Left lung (tissue), 10 donors: ENCODE results near the gene PBX4. TPM values are rescaled to one million over a fixed set of nuclear protein-coding genes. Genes with fewer than 3 reads are reported as not detected.
A peak's percentile ranks its signal among the peaks of the same experiment; 100 is the strongest.

ENCODE experiments used
- ATAC-seq: fragments of 200-7000 bp; cut with Tn5 transposase; one replicate; pipeline ENCODE4 v1.9.1; 2020; ENCODE audit warnings: moderate library complexity
- DNase-seq, 4 donors: peaks; one replicate each; pipeline ENCODE4 v3.0.0-alpha.2; 2013 to 2020
- H3K27ac ChIP-seq, 2 donors: fragments of 200-600 bp; sonication (generic) in 1 of 2; one replicate each; pipeline versions ENCODE4 v1.5.0 to v1.8.0; 2020 to 2021
- H3K27me3 ChIP-seq, 2 donors: fragments of 200-600 bp; sonication (generic) in 1 of 2; one replicate each; pipeline versions ENCODE4 v1.5.0 to v1.8.0; 2020 to 2021
- H3K36me3 ChIP-seq, 2 donors: fragments of 200-600 bp; sonication (generic) in 1 of 2; one replicate each; pipeline versions ENCODE4 v1.5.0 to v1.8.0; 2020 to 2021
- H3K4me1 ChIP-seq, 2 donors: fragments of 200-600 bp; one replicate each; pipeline ENCODE4 v1.8.0; 2021
- H3K4me3 ChIP-seq, 2 donors: fragments of 200-600 bp; sonication (generic) in 1 of 2; one replicate each; pipeline versions ENCODE4 v1.5.0 to v1.8.0; 2020 to 2021; ENCODE audit warnings: mild to moderate bottlenecking in 1 of 2
- H3K9me3 ChIP-seq, 2 donors: fragments of 200-600 bp; sonication (generic) in 1 of 2; one replicate each; pipeline versions ENCODE4 v1.5.0 to v1.8.0; 2020 to 2021
- intact Hi-C, 2 donors: fragments of 100-400 bp; cut with DNase I; formaldehyde crosslinking; loops; one replicate each; pipeline versions ENCODE4 v1.11.2 to v1.14.2; 2022
- polyA plus RNA-seq, 6 donors: library from polyadenylated mRNA; unstranded; fragments of 120-200 nt; gene quantifications; one replicate each; pipeline ENCODE4 v1.2.1, GENCODE V29; 2013; ENCODE audit not compliant: insufficient read length in 6 of 6
- total RNA-seq, 2 donors: library from RNA; stranded (reverse); fragmentation: NEBNext Ultra II Directional; extraction: Animal tissue kit (Norgen Biotek cat#: 25700); gene quantifications; one replicate each; pipeline ENCODE4 v1.2.1, GENCODE V29; 2021
- TF ChIP-seq, protein P1 (sequence below), 2 donors: fragments of 200-600 bp; sonication (generic) in 1 of 2; IDR thresholded peaks; one replicate each; pipeline versions ENCODE4 v1.5.0 to v1.8.0; 2021; ENCODE audit warnings: antibody characterized with exemption in 2 of 2
- donor health status: DM: no; HTN: yes; CAD: no.
- donor health status: DM: no; HTN: no; CAD: no.

PBX4 gene
- total and polyA plus RNA-seq, 8 donors, result 1.8 to 22.0 (median 16.1) TPM

DNA sequence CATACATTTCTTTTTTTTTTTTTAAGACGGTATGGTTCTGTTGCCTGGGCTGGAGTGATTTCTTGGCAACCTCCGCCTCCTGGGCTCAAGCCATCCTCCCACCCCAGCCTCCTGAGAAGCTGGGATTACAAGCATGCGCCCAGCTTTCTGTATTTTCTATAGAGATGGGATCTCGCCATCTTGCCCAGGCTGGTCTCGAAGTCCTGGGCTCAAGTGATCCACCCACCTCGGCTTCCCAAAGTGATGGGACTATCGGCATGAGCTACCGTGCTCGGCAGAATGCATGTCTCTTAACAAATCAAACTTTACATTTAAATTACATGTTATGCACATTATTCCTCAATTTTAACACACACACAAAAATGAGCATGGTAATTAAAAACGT lies 101.3 kb downstream of the PBX4 start:
- no peaks in the 10 kb centered on the region for H3K27me3 ChIP-seq
- no peak for ATAC-seq
- TF ChIP-seq, protein P1, sequence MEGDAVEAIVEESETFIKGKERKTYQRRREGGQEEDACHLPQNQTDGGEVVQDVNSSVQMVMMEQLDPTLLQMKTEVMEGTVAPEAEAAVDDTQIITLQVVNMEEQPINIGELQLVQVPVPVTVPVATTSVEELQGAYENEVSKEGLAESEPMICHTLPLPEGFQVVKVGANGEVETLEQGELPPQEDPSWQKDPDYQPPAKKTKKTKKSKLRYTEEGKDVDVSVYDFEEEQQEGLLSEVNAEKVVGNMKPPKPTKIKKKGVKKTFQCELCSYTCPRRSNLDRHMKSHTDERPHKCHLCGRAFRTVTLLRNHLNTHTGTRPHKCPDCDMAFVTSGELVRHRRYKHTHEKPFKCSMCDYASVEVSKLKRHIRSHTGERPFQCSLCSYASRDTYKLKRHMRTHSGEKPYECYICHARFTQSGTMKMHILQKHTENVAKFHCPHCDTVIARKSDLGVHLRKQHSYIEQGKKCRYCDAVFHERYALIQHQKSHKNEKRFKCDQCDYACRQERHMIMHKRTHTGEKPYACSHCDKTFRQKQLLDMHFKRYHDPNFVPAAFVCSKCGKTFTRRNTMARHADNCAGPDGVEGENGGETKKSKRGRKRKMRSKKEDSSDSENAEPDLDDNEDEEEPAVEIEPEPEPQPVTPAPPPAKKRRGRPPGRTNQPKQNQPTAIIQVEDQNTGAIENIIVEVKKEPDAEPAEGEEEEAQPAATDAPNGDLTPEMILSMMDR (IDR thresholded peaks at IDR 0.05), result no peak
- no peak for DNase-seq
- peaks cover 0 to 27% of the 10 kb centered on the region in 2 donors for H3K36me3 ChIP-seq
- H3K4me3 ChIP-seq, result peak overlapping the region; percentile 93 to 96
- H3K4me1 ChIP-seq, result peaks cover 8 to 34% of the 10 kb centered on the region in 2 donors
- no peak overlapping the region for H3K27ac ChIP-seq
- H3K9me3 ChIP-seq, result peaks cover 0 to 8% of the 10 kb centered on the region in 2 donors
- intact Hi-C loops, result no loop called here

- Histone ChIP-seq H3K36me3 (peaks cover 0 to 19% of the 10 kb centered on the region in 2 donors), H3K27me3 (no peaks in the 10 kb centered on the region), H3K4me1 (peaks cover 8 to 34% of the 10 kb centered on the region in 2 donors), H3K27ac (peak within 1 kb of the TSS; percentile 82 to 88), H3K9me3 (peaks cover 0 to 8% of the 10 kb centered on the region in 2 donors), H3K4me3 (peak within 1 kb of the TSS; percentile 93 to 96)
- TF ChIP-seq, protein P1 (IDR thresholded peaks at IDR 0.05), result no peak
- ATAC-seq (peak; percentile 94), DNase-seq (peak; percentile 91 to 95 (median 95))
- intact Hi-C loops, result no loop called here
Observed at GRCh38 chr19:19515642-19516519, 102.6 kb downstream of the PBX4 start, which contains the start of gene NDUFA13. TSS of gene NDUFA13 (plus strand) at chr19:19516225. CDS start at chr19:19516239, 14 bp downstream.

GRCh38 chr19:19514881-19515641 lies 103.4 kb downstream of the PBX4 start, which contains the start of gene TSSK6:
TSS of gene TSSK6 (minus strand) at chr19:19515548. CDS start at chr19:19515427, 121 bp downstream.
- DNase-seq, result peak in 1 of 4 donors; percentile 81
- H3K9me3 ChIP-seq, result peaks cover 0 to 8% of the 10 kb centered on the region in 2 donors
- TF ChIP-seq, protein P1 (IDR thresholded peaks at IDR 0.05), result no peak
- intact Hi-C loops, result no loop called here
- peaks cover 8 to 34% of the 10 kb centered on the region in 2 donors for H3K4me1 ChIP-seq
- peak within 1 kb of the TSS; percentile 82 to 88 for H3K27ac ChIP-seq
- peak within 1 kb of the TSS; percentile 93 to 96 for H3K4me3 ChIP-seq
- ATAC-seq, result no peak
- no peaks in the 10 kb centered on the region for H3K27me3 ChIP-seq
- peaks cover 0 to 13% of the 10 kb centered on the region in 2 donors for H3K36me3 ChIP-seq

DNA sequence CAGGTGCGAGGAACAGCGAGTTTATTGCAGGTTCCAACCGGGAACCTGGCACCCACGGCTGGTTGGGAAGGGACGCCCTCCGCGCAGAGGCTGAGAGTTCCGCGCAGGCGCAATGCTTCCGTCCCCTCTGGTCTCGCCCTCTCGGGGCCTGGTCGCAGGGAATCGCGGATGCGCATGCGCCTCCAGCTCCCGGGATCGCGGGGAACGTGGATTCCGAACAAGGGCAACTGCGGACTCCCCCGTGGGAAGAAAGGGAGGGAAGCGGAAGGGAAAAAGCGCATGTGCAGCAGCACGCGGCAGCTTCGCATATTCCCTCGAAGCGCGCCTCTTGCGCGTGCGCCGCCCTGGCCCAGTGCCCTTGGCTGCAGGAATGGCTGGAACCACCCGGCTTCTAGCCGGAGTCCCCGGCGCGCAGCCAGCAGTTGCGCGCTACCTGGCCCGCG lies 104.3 kb downstream of the PBX4 start:
- H3K27me3 ChIP-seq, result no peaks in the 10 kb centered on the region
- ATAC-seq, result peak; percentile 19
- peaks cover 8 to 33% of the 10 kb centered on the region in 2 donors for H3K4me1 ChIP-seq
- H3K36me3 ChIP-seq, result peaks cover 0 to 4% of the 10 kb centered on the region in 2 donors
- intact Hi-C loops, result no loop called here
- peak; percentile 67 to 89 (median 81) for DNase-seq
- H3K9me3 ChIP-seq, result peaks cover 0 to 8% of the 10 kb centered on the region in 2 donors
- H3K4me3 ChIP-seq, result no peak overlapping the region
- TF ChIP-seq, protein P1 (IDR thresholded peaks at IDR 0.05), result no peak
- H3K27ac ChIP-seq, result no peak overlapping the region
